Breast epithelium (tissue), 4 donors: ENCODE measurements around the gene INTS6. TPM values are rescaled to one million over a fixed set of nuclear protein-coding genes. Genes with fewer than 3 reads are reported as not detected.

ENCODE experiments used
- DNase-seq, 2 donors: peaks; one replicate each; pipeline ENCODE4 v3.0.0-alpha.2; 2019; ENCODE audit warnings: low spot score in 2 of 2
- H3K27ac ChIP-seq, 2 donors: fragments of 200-600 bp; sonication (generic) in 1 of 2; one replicate each; pipeline ENCODE4 v1.5.1; 2016 to 2019; ENCODE audit warnings: mild to moderate bottlenecking in 1 of 2
- H3K27me3 ChIP-seq, 2 donors: fragments of 200-600 bp; sonication (generic) in 1 of 2; one replicate each; pipeline versions ENCODE4 v1.5.1 to v1.6.0; 2017 to 2019; ENCODE audit warnings: control low read depth in 1 of 2, mild to moderate bottlenecking in 1 of 2
- H3K36me3 ChIP-seq: fragments of 200-600 bp; one replicate; pipeline ENCODE4 v1.5.1; 2019
- H3K4me1 ChIP-seq, 2 donors: fragments of 200-600 bp; sonication (generic); one replicate each; pipeline ENCODE4 v1.5.1; 2016 to 2019; ENCODE audit warnings: control low read depth in 1 of 2
- H3K4me3 ChIP-seq, 3 donors: fragments of 200-600 bp; sonication (generic); 1 replicate in 2 of 3; 2 replicates in 1 of 3; pipeline ENCODE4 v1.5.1; 2016 to 2019; ENCODE audit warnings: mild to moderate bottlenecking in 3 of 3, moderate library complexity in 2 of 3
- H3K9me3 ChIP-seq, 2 donors: fragments of 200-600 bp; sonication (generic) in 1 of 2; one replicate each; pipeline ENCODE4 v1.5.1; 2016 to 2019; ENCODE audit warnings: control low read depth in 1 of 2
- POLR2A ChIP-seq: fragments of 450-650 bp; IDR thresholded peaks from one replicate; pipeline ENCODE4 v1.6.1; 2016; ENCODE audit warnings: antibody characterized with exemption, mild to moderate bottlenecking, moderate library complexity
- POLR2AphosphoS5 ChIP-seq, 3 donors: sonication (generic); formaldehyde crosslinking; IDR thresholded peaks; one replicate each; pipeline ENCODE4 v1.6.1; 2017; ENCODE audit warnings: antibody characterized with exemption in 3 of 3
- intact Hi-C: fragments of 100-400 bp; cut with DNase I; formaldehyde crosslinking; loops from one replicate; pipeline ENCODE4 v1.15.1; 2023; ENCODE audit warnings: low total_unique reads
- total RNA-seq, 3 donors: library from RNA; depleted of rRNA; stranded (reverse); fragments of >200 nt; gene quantifications; one replicate each; pipeline ENCODE4 v1.1.0, GENCODE V29; 2016
- TF ChIP-seq, protein P1 (sequence below), 3 donors: fragments of 450-650 bp; IDR thresholded peaks; one replicate each; pipeline ENCODE4 v1.5.1; 2016 to 2017; ENCODE audit warnings: antibody characterized with exemption in 3 of 3, mild to moderate bottlenecking in 3 of 3, moderate library complexity in 3 of 3

Gene INTS6
- total RNA-seq, 3 donors from 2014 or later: 31.2 to 76.7 (median 50.5) TPM

DNA sequence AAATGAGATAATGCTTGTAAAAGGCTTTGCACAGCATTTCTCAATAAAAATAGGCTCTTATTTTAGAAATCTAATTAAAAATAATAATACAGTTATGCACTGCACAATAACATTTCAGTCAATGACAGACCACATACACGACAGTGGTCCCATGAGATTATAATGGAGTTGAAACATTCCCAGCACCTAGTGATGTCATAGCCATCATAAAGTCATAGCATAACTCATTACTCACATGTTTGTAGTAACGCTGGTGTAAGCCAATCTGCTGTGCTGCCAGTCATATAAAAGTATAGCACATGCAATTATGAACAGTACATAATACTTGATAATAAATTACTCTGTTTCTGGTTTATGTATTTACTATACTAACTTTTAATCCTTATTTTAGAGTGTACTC, 126.1 kb downstream of the INTS6 start:
- Histone ChIP-seq H3K4me3 (no peak overlapping the region), H3K27me3 (no peaks in the 10 kb centered on the region), H3K36me3 (no peaks in the 10 kb centered on the region), H3K27ac (no peak overlapping the region), H3K4me1 (no peaks in the 10 kb centered on the region), H3K9me3 (no peaks in the 10 kb centered on the region)
- TF ChIP-seq POLR2A (no peak), POLR2AphosphoS5 (IDR thresholded peaks at IDR 0.05) (no peak)
- TF ChIP-seq, protein P1, sequence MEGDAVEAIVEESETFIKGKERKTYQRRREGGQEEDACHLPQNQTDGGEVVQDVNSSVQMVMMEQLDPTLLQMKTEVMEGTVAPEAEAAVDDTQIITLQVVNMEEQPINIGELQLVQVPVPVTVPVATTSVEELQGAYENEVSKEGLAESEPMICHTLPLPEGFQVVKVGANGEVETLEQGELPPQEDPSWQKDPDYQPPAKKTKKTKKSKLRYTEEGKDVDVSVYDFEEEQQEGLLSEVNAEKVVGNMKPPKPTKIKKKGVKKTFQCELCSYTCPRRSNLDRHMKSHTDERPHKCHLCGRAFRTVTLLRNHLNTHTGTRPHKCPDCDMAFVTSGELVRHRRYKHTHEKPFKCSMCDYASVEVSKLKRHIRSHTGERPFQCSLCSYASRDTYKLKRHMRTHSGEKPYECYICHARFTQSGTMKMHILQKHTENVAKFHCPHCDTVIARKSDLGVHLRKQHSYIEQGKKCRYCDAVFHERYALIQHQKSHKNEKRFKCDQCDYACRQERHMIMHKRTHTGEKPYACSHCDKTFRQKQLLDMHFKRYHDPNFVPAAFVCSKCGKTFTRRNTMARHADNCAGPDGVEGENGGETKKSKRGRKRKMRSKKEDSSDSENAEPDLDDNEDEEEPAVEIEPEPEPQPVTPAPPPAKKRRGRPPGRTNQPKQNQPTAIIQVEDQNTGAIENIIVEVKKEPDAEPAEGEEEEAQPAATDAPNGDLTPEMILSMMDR (IDR thresholded peaks at IDR 0.05): no peak
- intact Hi-C loops: no loop called here
- DNase-seq: no peak

DNA sequence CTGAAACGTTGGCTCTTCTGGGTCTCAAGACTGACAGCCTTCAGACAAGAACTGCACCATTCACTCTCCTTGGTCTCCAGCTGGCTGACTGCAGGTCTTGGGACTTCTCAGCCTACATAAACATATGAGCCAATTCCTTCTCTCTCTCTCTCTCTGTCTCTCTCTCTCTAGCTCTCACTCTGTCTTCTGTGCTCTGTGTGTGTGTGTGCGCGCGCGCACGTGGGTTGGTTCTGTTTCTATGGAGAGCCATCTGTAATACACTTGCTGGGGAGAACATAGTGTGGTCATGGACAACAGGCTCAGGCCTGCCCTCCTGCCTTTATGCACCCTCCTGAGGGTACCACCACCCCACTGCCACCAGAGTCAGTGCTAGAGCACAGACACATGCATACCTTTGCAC, 127.0 kb downstream of the INTS6 start:
- no peak for TF ChIP-seq POLR2A
- TF ChIP-seq, protein P1 (IDR thresholded peaks at IDR 0.05): no peak
- no peak for TF ChIP-seq POLR2AphosphoS5 (IDR thresholded peaks at IDR 0.05)
- Histone ChIP-seq H3K36me3 (no peaks in the 10 kb centered on the region), H3K27ac (no peak overlapping the region), H3K4me3 (no peak overlapping the region), H3K27me3 (no peaks in the 10 kb centered on the region), H3K4me1 (no peaks in the 10 kb centered on the region), H3K9me3 (no peaks in the 10 kb centered on the region)
- no peak for DNase-seq
- intact Hi-C loops: no loop called here

DNA sequence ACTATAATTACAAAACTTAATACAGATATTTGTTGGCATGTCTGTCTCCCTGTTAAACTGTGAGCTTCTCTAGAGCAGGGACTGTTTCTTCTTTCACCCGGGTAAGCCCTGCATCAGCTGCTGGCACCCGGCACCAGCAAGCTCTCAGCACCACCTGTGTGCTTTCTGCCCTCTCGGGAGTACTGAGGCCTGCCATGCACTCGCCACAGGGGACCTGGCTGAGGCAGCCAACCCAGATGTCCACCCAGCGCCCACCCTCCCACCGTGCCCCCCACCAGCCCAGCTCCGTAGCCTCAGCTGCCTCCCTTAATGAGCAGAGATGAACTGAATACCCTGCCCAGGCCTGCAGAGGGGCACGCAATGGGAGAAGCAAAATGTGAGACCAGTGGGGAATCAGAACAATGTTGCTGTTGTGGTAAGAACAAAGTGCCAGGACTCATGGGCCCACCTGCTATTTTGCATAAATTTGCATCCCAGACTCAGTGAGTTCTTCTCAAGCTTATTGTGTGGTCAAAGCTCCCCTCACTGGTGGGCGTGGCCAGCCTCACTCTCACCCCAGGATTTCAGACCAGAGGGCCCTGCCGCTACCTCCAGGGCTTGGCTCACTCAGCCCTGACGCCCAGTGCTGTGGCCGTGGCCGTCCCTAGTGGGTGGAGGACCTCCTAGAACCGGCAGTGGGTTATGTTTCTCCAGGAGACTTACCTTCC, 128.0 kb downstream of the INTS6 start:
- Histone ChIP-seq H3K36me3 (no peaks in the 10 kb centered on the region), H3K27me3 (no peaks in the 10 kb centered on the region), H3K27ac (no peak overlapping the region), H3K4me3 (no peak overlapping the region), H3K9me3 (no peaks in the 10 kb centered on the region), H3K4me1 (no peaks in the 10 kb centered on the region)
- no peak for DNase-seq
- TF ChIP-seq POLR2A (no peak), POLR2AphosphoS5 (IDR thresholded peaks at IDR 0.05) (no peak)
- TF ChIP-seq, protein P1 (IDR thresholded peaks at IDR 0.05): no peak
- intact Hi-C loops: no loop called here

DNA sequence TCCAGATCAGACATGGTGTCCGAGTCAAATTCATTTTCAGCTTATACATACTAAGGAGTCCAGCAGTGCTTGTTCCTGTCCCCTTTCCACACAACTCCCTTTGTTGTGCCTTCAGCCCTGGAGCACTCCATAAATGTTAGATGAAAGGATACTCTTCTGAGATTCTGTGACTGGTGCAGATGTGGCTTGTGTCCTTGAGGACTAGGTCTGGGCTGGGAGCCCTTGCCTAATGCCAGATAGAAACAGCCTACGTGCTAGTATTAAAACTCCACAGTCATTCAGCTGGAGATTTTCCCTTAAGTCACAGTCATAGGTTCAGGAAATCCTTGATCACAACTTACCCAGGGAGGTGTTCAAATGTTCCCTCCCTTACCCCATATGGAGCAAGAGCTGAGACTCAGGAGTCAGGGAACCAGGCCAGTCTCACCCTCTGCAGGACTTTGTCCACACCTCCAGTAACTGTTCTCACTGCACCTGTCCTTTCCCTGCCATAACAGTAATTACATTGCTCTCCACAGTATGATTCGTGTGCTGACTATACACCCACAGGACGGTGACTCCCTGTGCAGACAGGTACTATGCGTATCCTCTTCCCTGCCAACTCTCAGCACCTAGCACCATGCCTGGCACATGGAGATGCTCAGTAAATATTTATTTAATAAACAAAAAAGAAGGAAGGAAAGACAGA, 128.9 kb downstream of the INTS6 start:
- Histone ChIP-seq H3K36me3 (no peaks in the 10 kb centered on the region), H3K27me3 (no peaks in the 10 kb centered on the region), H3K4me3 (no peak overlapping the region), H3K4me1 (no peaks in the 10 kb centered on the region), H3K9me3 (no peaks in the 10 kb centered on the region), H3K27ac (no peak overlapping the region)
- intact Hi-C loops: no loop called here
- no peak for TF ChIP-seq POLR2A
- TF ChIP-seq, protein P1 (IDR thresholded peaks at IDR 0.05): no peak
- TF ChIP-seq POLR2AphosphoS5 (IDR thresholded peaks at IDR 0.05): no peak
- no peak for DNase-seq

DNA sequence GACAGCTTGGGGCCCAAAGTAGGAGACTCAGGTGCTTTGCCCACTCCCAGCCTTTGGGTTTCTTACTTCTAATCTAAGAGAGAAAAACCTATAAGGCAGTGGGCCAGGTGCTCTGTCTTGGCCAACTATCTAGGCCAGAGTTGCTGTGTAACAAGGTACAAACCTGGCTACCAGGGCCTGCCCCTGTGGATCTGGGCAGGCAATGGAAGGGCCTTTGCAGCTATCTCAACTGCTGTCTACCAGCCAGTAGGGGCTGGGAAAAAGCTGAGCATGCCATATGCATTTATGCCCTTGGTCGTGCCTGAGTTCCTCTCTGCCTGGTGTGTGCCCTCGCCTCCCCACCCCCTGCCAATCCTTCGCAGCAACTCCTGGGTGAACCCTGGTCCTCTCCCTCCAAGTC, 130.0 kb downstream of the INTS6 start:
- H3K36me3 ChIP-seq: no peaks in the 10 kb centered on the region
- H3K9me3 ChIP-seq: no peaks in the 10 kb centered on the region
- H3K4me1 ChIP-seq: no peaks in the 10 kb centered on the region
- no peaks in the 10 kb centered on the region for H3K27me3 ChIP-seq
- no peak overlapping the region for H3K4me3 ChIP-seq
- no peak for DNase-seq
- intact Hi-C loops: no loop called here
- H3K27ac ChIP-seq: no peak overlapping the region
- TF ChIP-seq, protein P1 (IDR thresholded peaks at IDR 0.05): no peak
- TF ChIP-seq POLR2AphosphoS5 (IDR thresholded peaks at IDR 0.05) (no peak), POLR2A (no peak)
